Measurements from ENCODE around the gene PPFIBP2. TPM values are rescaled to one million over a fixed set of nuclear protein-coding genes. Genes with fewer than 3 reads are reported as not detected.

PPFIBP2 gene
- total RNA-seq, 1 donor from 2014 or later: 63.8 TPM

Other genes with a start within 250 kb of the PPFIBP2 start
- gene OLFML1, start 28.5 kb upstream of the PPFIBP2 start, total RNA-seq: 25.5 TPM
- 13.8 TPM for gene CYB5R2, start 159.5 kb downstream of the PPFIBP2 start, total RNA-seq
- 1.2 TPM for gene OVCH2, start 192.5 kb downstream of the PPFIBP2 start, total RNA-seq

All from skin of body (tissue), 1 donor.